SH-SY5Y (cell line): ENCODE measurements around the gene ANGPTL3.

Experiments used
- GATA2 ChIP-seq: IDR thresholded peaks from 2 replicates; pipeline ENCODE4 v1.6.1; 2011; ENCODE audit warnings: mild to moderate bottlenecking, low read depth, low read length
- GATA3 ChIP-seq: IDR thresholded peaks from 2 replicates; pipeline ENCODE4 v1.6.1; 2011; ENCODE audit warnings: low read depth, mild to moderate bottlenecking, low read length, moderate library complexity

- TF ChIP-seq GATA2 (no peak), GATA3 (no peak)
Measured at GRCh38 chr1:62590970-62591368, 6.4 kb upstream of the ANGPTL3 start.
